OCI-LY7 (cell line): ENCODE measurements around the gene USH2A. TPM values are rescaled to one million over a fixed set of nuclear protein-coding genes. Genes with fewer than 3 reads are reported as not detected.

Experiments
- BruUV-seq: library from RNA; stranded (reverse); fragments of 400-500 nt; replicated peaks from 2 replicates; lab custom pipeline; 2021; lab: Mats Ljungman, UMichigan
- CTCF ChIA-PET: fragments of 300-600 bp; sonication (Branson Sonifier 250); formaldehyde crosslinking; loops from one replicate; lab custom pipeline; 2022; ENCODE audit warnings: antibody characterized with exemption; ENCODE audit not compliant: unreplicated experiment; lab: Charles Lee
- POLR2A ChIA-PET: fragments of 300-600 bp; sonication (Branson Sonifier 250); formaldehyde crosslinking; loops from one replicate; lab custom pipeline; 2022; ENCODE audit warnings: antibody characterized with exemption; lab: Charles Lee
- DNase-seq: peaks from one replicate; pipeline ENCODE4 v3.0.0-alpha.2; 2015; ENCODE audit warnings: low spot score
- H2AFZ ChIP-seq: fragments of 200-600 bp; sonication (generic), shearing (Covaris generic); 2 replicates; pipeline ENCODE4 v1.6.1; 2014; ENCODE audit warnings: mild to moderate bottlenecking, antibody characterized with exemption, low read length, moderate library complexity
- H3K27ac ChIP-seq: fragments of 200-600 bp; sonication (generic); 2 replicates; pipeline ENCODE4 v1.5.1; 2014; ENCODE audit warnings: mixed run types, low read depth, mild to moderate bottlenecking, moderate library complexity, low read length, inconsistent platforms; ENCODE audit not compliant: poor library complexity, severe bottlenecking
- H3K36me3 ChIP-seq: fragments of 200-600 bp; sonication (generic); 2 replicates; pipeline ENCODE4 v1.6.1; 2014; ENCODE audit warnings: mild to moderate bottlenecking, antibody characterized with exemption, low read length, moderate library complexity, mixed read lengths; ENCODE audit not compliant: insufficient read depth
- H3K4me1 ChIP-seq: fragments of 200-600 bp; sonication (generic); 2 replicates; pipeline ENCODE4 v1.5.1; 2014; ENCODE audit warnings: mild to moderate bottlenecking, low read length; ENCODE audit not compliant: insufficient read depth, poor library complexity, severe bottlenecking
- H3K4me2 ChIP-seq: fragments of 200-600 bp; sonication (generic); 2 replicates; pipeline ENCODE4 v1.6.1; 2014; ENCODE audit warnings: mild to moderate bottlenecking, low read length
- H3K4me3 ChIP-seq: fragments of 200-600 bp; sonication (generic); 2 replicates; pipeline ENCODE4 v1.5.1; 2014; ENCODE audit warnings: mild to moderate bottlenecking, low read depth, low read length; ENCODE audit not compliant: poor library complexity, severe bottlenecking
- H3K79me2 ChIP-seq: fragments of 200-600 bp; sonication (generic); 2 replicates; pipeline ENCODE4 v1.6.1; 2016; ENCODE audit warnings: low read depth, mild to moderate bottlenecking, low read length, moderate library complexity, mixed read lengths; ENCODE audit not compliant: insufficient read depth
- H3K9me2 ChIP-seq: fragments of 200-600 bp; sonication (generic); 2 replicates; pipeline ENCODE4 v1.6.1; 2016; ENCODE audit warnings: mild to moderate bottlenecking, low read length, mixed read lengths; ENCODE audit not compliant: insufficient read depth
- H3K9me3 ChIP-seq: fragments of 200-600 bp; sonication (generic); 2 replicates; pipeline ENCODE4 v1.6.1; 2014; ENCODE audit warnings: mild to moderate bottlenecking, mixed run types, low read length, mixed read lengths
- H4K20me1 ChIP-seq: fragments of 200-600 bp; sonication (generic); 2 replicates; pipeline ENCODE4 v1.6.1; 2014; ENCODE audit warnings: mild to moderate bottlenecking, antibody characterized with exemption, low read length, moderate library complexity, mixed read lengths; ENCODE audit not compliant: insufficient read depth
- CTCF ChIP-seq: fragments of 200-600 bp; sonication (generic); conservative IDR thresholded peaks from 2 replicates; pipeline ENCODE4 v1.5.1; 2014; ENCODE audit warnings: mild to moderate bottlenecking, antibody characterized with exemption, low read length, moderate library complexity, mixed read lengths
- EZH2phosphoT487 ChIP-seq: fragments of 200-600 bp; sonication (generic); IDR thresholded peaks from 2 replicates; pipeline ENCODE4 v1.6.1; 2018; ENCODE audit warnings: low read depth, borderline replicate concordance, mild to moderate bottlenecking, mixed run types, antibody characterized with exemption, low read length, moderate library complexity, mixed read lengths
- intact Hi-C: fragments of 100-400 bp; cut with micrococcal nuclease; formaldehyde crosslinking; loops from one replicate; pipeline ENCODE4 v1.10.0; 2022; ENCODE audit not compliant: unreplicated experiment
- total RNA-seq, 2 experiments: library from RNA; depleted of rRNA in 1 of 2; stranded (reverse); fragments of >200 nt in 1 of 2; shearing (Covaris generic) in 1 of 2; gene quantifications; 2 replicates each; pipeline ENCODE4 v1.2.3, GENCODE V29; 2014 to 2022

USH2A gene
- total RNA-seq, 2 experiments from 2014 or later: not detected

- Histone ChIP-seq H3K79me2 (no peaks in the 10 kb centered on the region), H3K9me3 (no peaks in the 10 kb centered on the region), H2AFZ (no peak overlapping the region), H3K4me2 (no peak overlapping the region), H3K9me2 (no peaks in the 10 kb centered on the region), H3K36me3 (no peaks in the 10 kb centered on the region), H3K4me1 (no peaks in the 10 kb centered on the region), H3K4me3 (no peak overlapping the region), H3K27ac (no peak overlapping the region), H4K20me1 (no peaks in the 10 kb centered on the region)
- POLR2A ChIA-PET: no interaction called here
- CTCF ChIA-PET: no interaction called here
- no TSS peak for BruUV-seq
- no peak for DNase-seq
- TF ChIP-seq CTCF (no peak), EZH2phosphoT487 (no peak)
- intact Hi-C loops: no loop called here
Observed at GRCh38 chr1:215728169-215728568, 695.1 kb downstream of the USH2A start.

- ChIA-PET CTCF (no interaction called here), POLR2A (no interaction called here)
- no peaks in the 10 kb centered on the region for H3K4me1 ChIP-seq
- no peaks in the 10 kb centered on the region for H3K36me3 ChIP-seq
- H3K79me2 ChIP-seq: no peaks in the 10 kb centered on the region
- TF ChIP-seq EZH2phosphoT487 (no peak), CTCF (no peak)
- no peak overlapping the region for H2AFZ ChIP-seq
- intact Hi-C loops: no loop called here
- no peak overlapping the region for H3K4me2 ChIP-seq
- no peaks in the 10 kb centered on the region for H4K20me1 ChIP-seq
- H3K4me3 ChIP-seq: no peak overlapping the region
- no peaks in the 10 kb centered on the region for H3K9me3 ChIP-seq
- BruUV-seq: no TSS peak
- no peak for DNase-seq
- H3K27ac ChIP-seq: no peak overlapping the region
- no peaks in the 10 kb centered on the region for H3K9me2 ChIP-seq
Observed at GRCh38 chr1:215720126-215720525, 703.1 kb downstream of the USH2A start.

DNA sequence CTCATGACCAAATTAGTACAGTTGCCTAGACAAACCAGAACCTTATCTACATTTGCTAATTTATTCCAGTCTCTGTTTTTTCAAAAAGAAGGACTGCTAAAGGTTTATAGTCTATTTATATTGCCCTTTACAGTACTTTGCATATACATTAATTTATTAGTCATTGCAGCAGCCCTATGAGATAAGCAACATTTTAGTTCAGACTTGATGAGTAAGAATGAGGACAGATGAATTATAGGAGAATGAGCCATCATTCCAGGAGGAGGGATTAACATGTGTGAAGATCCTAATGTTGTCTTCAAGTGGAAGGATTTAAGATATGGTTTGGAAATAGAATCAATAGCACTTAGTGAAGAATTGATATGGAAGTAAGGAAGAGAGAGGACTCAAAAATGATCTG is 703.7 kb downstream of the USH2A start:
- H3K4me1 ChIP-seq: no peaks in the 10 kb centered on the region
- no peak overlapping the region for H3K4me2 ChIP-seq
- no peaks in the 10 kb centered on the region for H3K79me2 ChIP-seq
- BruUV-seq: no TSS peak
- no peak overlapping the region for H3K4me3 ChIP-seq
- CTCF ChIA-PET: no interaction called here
- no peaks in the 10 kb centered on the region for H4K20me1 ChIP-seq
- no peaks in the 10 kb centered on the region for H3K36me3 ChIP-seq
- H3K27ac ChIP-seq: no peak overlapping the region
- no peak overlapping the region for H2AFZ ChIP-seq
- no peaks in the 10 kb centered on the region for H3K9me3 ChIP-seq
- intact Hi-C loops: no loop called here
- DNase-seq: no peak
- H3K9me2 ChIP-seq: no peaks in the 10 kb centered on the region
- TF ChIP-seq CTCF (no peak), EZH2phosphoT487 (no peak)
- POLR2A ChIA-PET: no interaction called here
